Activated CD8-positive, alpha-beta memory T cell treated with anti-CD3 and anti-CD28 coated beads, Interleukin-2, amount 10 ng/mL, durations not matched to agents 7 days and 5 days (primary cell): ENCODE results near the gene ARHGAP26. TPM values are rescaled to one million over a fixed set of nuclear protein-coding genes. Genes with fewer than 3 reads are reported as not detected.

Source experiments
- ATAC-seq: fragments of 150-1000 bp; cut with Tn5 transposase; one replicate; pipeline ENCODE4 v1.10.0; 2021; ENCODE audit warnings: moderate library complexity
- CTCF ChIA-PET: fragments of 350-600 bp; sonication (Branson Sonifier 250); formaldehyde crosslinking; loops from one replicate; lab custom pipeline; 2021; ENCODE audit warnings: antibody characterized with exemption; lab: Charles Lee
- DNase-seq: peaks from one replicate; pipeline ENCODE4 v3.0.0-alpha.2; 2020
- H3K27ac Mint-ChIP-seq: one replicate; pipeline ENCODE4 v1.8.0; 2021; ENCODE audit warnings: mild to moderate bottlenecking, mixed read lengths
- H3K27me3 Mint-ChIP-seq: one replicate; pipeline ENCODE4 v1.8.0; 2021; ENCODE audit warnings: mixed read lengths
- H3K36me3 Mint-ChIP-seq: one replicate; pipeline ENCODE4 v1.8.0; 2021; ENCODE audit warnings: mild to moderate bottlenecking, mixed read lengths
- H3K4me1 Mint-ChIP-seq: one replicate; pipeline ENCODE4 v1.8.0; 2021; ENCODE audit warnings: mixed read lengths
- H3K4me3 Mint-ChIP-seq: one replicate; pipeline ENCODE4 v1.8.0; 2021; ENCODE audit warnings: mild to moderate bottlenecking, moderate library complexity, mixed read lengths
- H3K9me3 Mint-ChIP-seq: one replicate; pipeline ENCODE4 v1.8.0; 2022; ENCODE audit warnings: low read depth, mixed read lengths
- total RNA-seq, 2 experiments: library from RNA; stranded (reverse); gene quantifications; one replicate each; pipeline ENCODE4 v1.2.3, GENCODE V29; 2021

Gene ARHGAP26
- total RNA-seq, 2 experiments from 2014 or later = 12.6 to 38.9 TPM

- peaks cover 6% of the 10 kb centered on the region for H3K36me3 Mint-ChIP-seq
- no peaks in the 10 kb centered on the region for H3K27me3 Mint-ChIP-seq
- H3K9me3 Mint-ChIP-seq = no peaks in the 10 kb centered on the region
- H3K4me3 Mint-ChIP-seq = peak overlapping the region; percentile 56
- H3K4me1 Mint-ChIP-seq = peaks cover 36% of the 10 kb centered on the region
- DNase-seq (no peak), ATAC-seq (peak; percentile 56)
- peak overlapping the region; percentile 93 for H3K27ac Mint-ChIP-seq
- CTCF ChIA-PET = interaction anchor here (1.6 kb wide), 1 partner anchor 18 kb away, joined by 4 read pairs; no protein-coding TSS in a partner anchor
Observed at GRCh38 chr5:143101725-143102386, 331.7 kb downstream of the ARHGAP26 start.

GRCh38 chr5:143102411-143102810 lies 332.2 kb downstream of the ARHGAP26 start:
- no peaks in the 10 kb centered on the region for H3K27me3 Mint-ChIP-seq
- ATAC-seq (no peak), DNase-seq (no peak)
- peak overlapping the region; percentile 93 for H3K27ac Mint-ChIP-seq
- H3K36me3 Mint-ChIP-seq = peaks cover 6% of the 10 kb centered on the region
- H3K4me3 Mint-ChIP-seq = no peak overlapping the region
- no peaks in the 10 kb centered on the region for H3K9me3 Mint-ChIP-seq
- peaks cover 36% of the 10 kb centered on the region for H3K4me1 Mint-ChIP-seq
- CTCF ChIA-PET = interaction anchor here (1.6 kb wide), 1 partner anchor 18 kb away, joined by 4 read pairs; no protein-coding TSS in a partner anchor

GRCh38 chr5:143105216-143105905 lies 335.2 kb downstream of the ARHGAP26 start:
- ATAC-seq = no peak
- no peak overlapping the region for H3K27ac Mint-ChIP-seq
- no peak for DNase-seq
- peaks cover 10% of the 10 kb centered on the region for H3K36me3 Mint-ChIP-seq
- H3K27me3 Mint-ChIP-seq = no peaks in the 10 kb centered on the region
- peaks cover 30% of the 10 kb centered on the region for H3K4me1 Mint-ChIP-seq
- H3K9me3 Mint-ChIP-seq = no peaks in the 10 kb centered on the region
- CTCF ChIA-PET = interaction anchor here (1.3 kb wide), 2 partner anchors 8 to 23 kb away, joined by 3 read pairs; no protein-coding TSS in a partner anchor
- no peak overlapping the region for H3K4me3 Mint-ChIP-seq

- no peak for DNase-seq
- Mint-ChIP-seq H3K36me3 (peaks cover 10% of the 10 kb centered on the region), H3K27me3 (no peaks in the 10 kb centered on the region), H3K27ac (no peak overlapping the region), H3K4me1 (peaks cover 22% of the 10 kb centered on the region), H3K4me3 (no peak overlapping the region), H3K9me3 (no peaks in the 10 kb centered on the region)
- CTCF ChIA-PET = interaction anchor here (1.3 kb wide), 1 partner anchor 9 kb away, joined by 3 read pairs; no protein-coding TSS in a partner anchor
- ATAC-seq = no peak
Observed at GRCh38 chr5:143106174-143106573, 336.0 kb downstream of the ARHGAP26 start.

- peaks cover 6% of the 10 kb centered on the region for H3K4me1 Mint-ChIP-seq
- no peaks in the 10 kb centered on the region for H3K9me3 Mint-ChIP-seq
- ATAC-seq = no peak
- DNase-seq = no peak
- no peak overlapping the region for H3K27ac Mint-ChIP-seq
- H3K27me3 Mint-ChIP-seq = no peaks in the 10 kb centered on the region
- CTCF ChIA-PET = no interaction called here
- peaks cover 6% of the 10 kb centered on the region for H3K36me3 Mint-ChIP-seq
- no peak overlapping the region for H3K4me3 Mint-ChIP-seq
Observed at GRCh38 chr5:143108498-143109128, 338.4 kb downstream of the ARHGAP26 start.

GRCh38 chr5:143110591-143110990 lies 340.4 kb downstream of the ARHGAP26 start:
- Mint-ChIP-seq H3K4me1 (peaks cover 8% of the 10 kb centered on the region), H3K36me3 (peaks cover 5% of the 10 kb centered on the region), H3K27ac (no peak overlapping the region), H3K4me3 (no peak overlapping the region), H3K27me3 (no peaks in the 10 kb centered on the region), H3K9me3 (no peaks in the 10 kb centered on the region)
- CTCF ChIA-PET = interaction anchor here (1.2 kb wide), 1 partner anchor 8 kb away, joined by 3 read pairs; no protein-coding TSS in a partner anchor
- ATAC-seq (no peak), DNase-seq (no peak)

GRCh38 chr5:143111799-143112198 lies 341.6 kb downstream of the ARHGAP26 start:
- no peaks in the 10 kb centered on the region for H3K27me3 Mint-ChIP-seq

GRCh38 chr5:143113461-143113860 lies 343.3 kb downstream of the ARHGAP26 start:
- CTCF ChIA-PET = interaction anchor here (0.5 to 0.8 kb wide), 2 partner anchors 16 to 395 kb away, joined by 3 to 4 read pairs; no protein-coding TSS in a partner anchor
- DNase-seq (no peak), ATAC-seq (no peak)
- no peak overlapping the region for H3K27ac Mint-ChIP-seq
- H3K27me3 Mint-ChIP-seq = no peaks in the 10 kb centered on the region
- no peak overlapping the region for H3K4me3 Mint-ChIP-seq
- H3K36me3 Mint-ChIP-seq = peaks cover 9% of the 10 kb centered on the region
- peaks cover 6% of the 10 kb centered on the region for H3K4me1 Mint-ChIP-seq
- no peaks in the 10 kb centered on the region for H3K9me3 Mint-ChIP-seq

More at GRCh38 chr5:143111799-143112198, 341.6 kb downstream of the ARHGAP26 start:
- no peak overlapping the region for H3K27ac Mint-ChIP-seq
- CTCF ChIA-PET = no interaction called here
- peaks cover 4% of the 10 kb centered on the region for H3K4me1 Mint-ChIP-seq
- H3K9me3 Mint-ChIP-seq = no peaks in the 10 kb centered on the region
- H3K36me3 Mint-ChIP-seq = peaks cover 9% of the 10 kb centered on the region
- H3K4me3 Mint-ChIP-seq = no peak overlapping the region
- ATAC-seq (no peak), DNase-seq (no peak)

GRCh38 chr5:143114481-143114880 lies 344.3 kb downstream of the ARHGAP26 start:
- CTCF ChIA-PET = no interaction called here
- Mint-ChIP-seq H3K36me3 (peaks cover 9% of the 10 kb centered on the region), H3K27ac (no peak overlapping the region), H3K4me1 (peaks cover 13% of the 10 kb centered on the region), H3K9me3 (no peaks in the 10 kb centered on the region), H3K27me3 (no peaks in the 10 kb centered on the region), H3K4me3 (no peak overlapping the region)
- DNase-seq (no peak), ATAC-seq (no peak)

GRCh38 chr5:143115381-143115780 lies 345.2 kb downstream of the ARHGAP26 start:
- ATAC-seq (no peak), DNase-seq (no peak)
- H3K27ac Mint-ChIP-seq = no peak overlapping the region
- peaks cover 3% of the 10 kb centered on the region for H3K36me3 Mint-ChIP-seq
- no peaks in the 10 kb centered on the region for H3K9me3 Mint-ChIP-seq
- H3K27me3 Mint-ChIP-seq = no peaks in the 10 kb centered on the region
- H3K4me1 Mint-ChIP-seq = peaks cover 16% of the 10 kb centered on the region
- no peak overlapping the region for H3K4me3 Mint-ChIP-seq
- CTCF ChIA-PET = no interaction called here

GRCh38 chr5:143116814-143117213 lies 346.6 kb downstream of the ARHGAP26 start:
- Mint-ChIP-seq H3K4me3 (no peak overlapping the region), H3K36me3 (peaks cover 12% of the 10 kb centered on the region), H3K27ac (no peak overlapping the region), H3K4me1 (peaks cover 25% of the 10 kb centered on the region), H3K9me3 (no peaks in the 10 kb centered on the region), H3K27me3 (no peaks in the 10 kb centered on the region)
- DNase-seq (no peak), ATAC-seq (no peak)
- CTCF ChIA-PET = no interaction called here

- no peak for ATAC-seq
- no peak overlapping the region for H3K4me3 Mint-ChIP-seq
- peaks cover 21% of the 10 kb centered on the region for H3K36me3 Mint-ChIP-seq
- DNase-seq = no peak
- H3K27me3 Mint-ChIP-seq = no peaks in the 10 kb centered on the region
- peaks cover 28% of the 10 kb centered on the region for H3K4me1 Mint-ChIP-seq
- no peak overlapping the region for H3K27ac Mint-ChIP-seq
- H3K9me3 Mint-ChIP-seq = no peaks in the 10 kb centered on the region
- CTCF ChIA-PET = no interaction called here
Observed at GRCh38 chr5:143117821-143118220, 347.6 kb downstream of the ARHGAP26 start.

- DNase-seq = no peak
- no peak for ATAC-seq
- Mint-ChIP-seq H3K4me3 (no peak overlapping the region), H3K27ac (no peak overlapping the region), H3K9me3 (no peaks in the 10 kb centered on the region), H3K27me3 (no peaks in the 10 kb centered on the region), H3K4me1 (peaks cover 28% of the 10 kb centered on the region), H3K36me3 (peaks cover 23% of the 10 kb centered on the region)
- CTCF ChIA-PET = interaction anchor here (1.1 kb wide), 1 partner anchor 8 kb away, joined by 3 read pairs; no protein-coding TSS in a partner anchor
Observed at GRCh38 chr5:143118222-143118621, 348.0 kb downstream of the ARHGAP26 start.
